Immature natural killer cell (primary cell): Measurements from ENCODE around the gene ATP11A. TPM values are rescaled to one million over a fixed set of nuclear protein-coding genes. Genes with fewer than 3 reads are reported as not detected.
"Not testable (repeated sequence)": the region's sequence is repeated elsewhere in the genome, so short reads cannot be mapped to it uniquely, and the experiment has no call there.

Experiments used
- DNase-seq, 3 donors: peaks; one replicate each; pipeline ENCODE4 v3.0.0; 2022; ENCODE audit warnings: mixed read lengths in 1 of 3
- H3K27ac Mint-ChIP-seq, 6 donors: one replicate each; pipeline ENCODE4 v1.8.0; 2020; ENCODE audit warnings: mixed read lengths in 6 of 6, mild to moderate bottlenecking in 5 of 6, inconsistent platforms in 4 of 6, moderate library complexity in 3 of 6
- H3K27me3 Mint-ChIP-seq, 3 donors: one replicate each; pipeline ENCODE4 v1.8.0; 2020 to 2021; ENCODE audit warnings: low read depth in 3 of 3, mild to moderate bottlenecking in 3 of 3, mixed read lengths in 3 of 3, moderate library complexity in 3 of 3, inconsistent platforms in 1 of 3
- H3K36me3 Mint-ChIP-seq, 3 donors: one replicate each; pipeline ENCODE4 v1.8.0; 2020; ENCODE audit warnings: mixed read lengths in 3 of 3, inconsistent platforms in 2 of 3, mild to moderate bottlenecking in 2 of 3
- H3K4me1 Mint-ChIP-seq, 2 donors: one replicate each; pipeline ENCODE4 v1.8.0; 2020; ENCODE audit warnings: inconsistent platforms in 2 of 2, mild to moderate bottlenecking in 2 of 2, mixed read lengths in 2 of 2, moderate library complexity in 1 of 2
- H3K4me3 Mint-ChIP-seq, 5 donors: one replicate each; pipeline ENCODE4 v1.8.0; 2020; ENCODE audit warnings: mild to moderate bottlenecking in 5 of 5, mixed read lengths in 5 of 5, inconsistent platforms in 3 of 5, moderate library complexity in 3 of 5
- H3K9me3 Mint-ChIP-seq, 6 donors: one replicate each; pipeline ENCODE4 v1.8.0; 2020; ENCODE audit warnings: mild to moderate bottlenecking in 6 of 6, mixed read lengths in 6 of 6, inconsistent platforms in 4 of 6, moderate library complexity in 3 of 6
- polyA plus RNA-seq, 3 donors: library from polyadenylated mRNA; unstranded; fragments of 300-500 nt; fragmentation: Illumina TruSeq; gene quantifications; one replicate each; pipeline ENCODE4 v1.2.3, GENCODE V29; 2021

ATP11A gene
- polyA plus RNA-seq, 3 donors from 2014 or later = 0.96 to 2.9 TPM; not detected in 1

GRCh38 chr13:112679381-112679780 lies 10.5 kb upstream of the ATP11A start:
- H3K4me3 Mint-ChIP-seq = no peak overlapping the region
- H3K4me1 Mint-ChIP-seq = no peaks in the 10 kb centered on the region
- H3K27me3 Mint-ChIP-seq = peaks cover 0 to 2% (median 0%) of the 10 kb centered on the region in 3 donors
- H3K27ac Mint-ChIP-seq = no peak overlapping the region
- no peaks in the 10 kb centered on the region for H3K9me3 Mint-ChIP-seq
- H3K36me3 Mint-ChIP-seq = no peaks in the 10 kb centered on the region
- no peak for DNase-seq

- H3K4me1 Mint-ChIP-seq = no peaks in the 10 kb centered on the region
- H3K9me3 Mint-ChIP-seq = no peaks in the 10 kb centered on the region
- no peak overlapping the region for H3K27ac Mint-ChIP-seq
- no peak for DNase-seq
- H3K27me3 Mint-ChIP-seq = peaks cover 0 to 2% (median 0%) of the 10 kb centered on the region in 3 donors
- H3K4me3 Mint-ChIP-seq = no peak overlapping the region
- no peaks in the 10 kb centered on the region for H3K36me3 Mint-ChIP-seq
Observed at GRCh38 chr13:112679932-112680677, 9.7 kb upstream of the ATP11A start.

GRCh38 chr13:112680741-112681360 lies 9.0 kb upstream of the ATP11A start:
- no peaks in the 10 kb centered on the region for H3K36me3 Mint-ChIP-seq
- H3K4me3 Mint-ChIP-seq = no peak overlapping the region
- no peak for DNase-seq
- peaks cover 0 to 2% (median 0%) of the 10 kb centered on the region in 3 donors for H3K27me3 Mint-ChIP-seq
- no peaks in the 10 kb centered on the region for H3K9me3 Mint-ChIP-seq
- no peaks in the 10 kb centered on the region for H3K4me1 Mint-ChIP-seq
- H3K27ac Mint-ChIP-seq = no peak overlapping the region

GRCh38 chr13:112683581-112683980 lies 6.3 kb upstream of the ATP11A start:
- no peak overlapping the region for H3K4me3 Mint-ChIP-seq
- H3K36me3 Mint-ChIP-seq = no peaks in the 10 kb centered on the region
- peaks cover 8 to 13% of the 10 kb centered on the region in 2 donors for H3K4me1 Mint-ChIP-seq
- no peak for DNase-seq
- no peaks in the 10 kb centered on the region for H3K27me3 Mint-ChIP-seq
- no peak overlapping the region for H3K27ac Mint-ChIP-seq
- no peaks in the 10 kb centered on the region for H3K9me3 Mint-ChIP-seq

GRCh38 chr13:112684071-112684845 lies 5.6 kb upstream of the ATP11A start:
- Mint-ChIP-seq H3K36me3 (no peaks in the 10 kb centered on the region), H3K4me3 (no peak overlapping the region), H3K27me3 (no peaks in the 10 kb centered on the region), H3K9me3 (no peaks in the 10 kb centered on the region), H3K4me1 (peaks cover 15 to 20% of the 10 kb centered on the region in 2 donors), H3K27ac (no peak overlapping the region)
- DNase-seq = no peak

GRCh38 chr13:112685189-112685805 lies 4.5 kb upstream of the ATP11A start:
- H3K9me3 Mint-ChIP-seq, DNase-seq, H3K4me3 Mint-ChIP-seq, H3K27me3 Mint-ChIP-seq, H3K36me3 Mint-ChIP-seq: not testable (repeated sequence)
- H3K4me1 Mint-ChIP-seq = peaks cover 16 to 21% of the 10 kb centered on the region in 2 donors
- H3K27ac Mint-ChIP-seq = peak overlapping the region in 1 of 6 donors; percentile 1

GRCh38 chr13:112685896-112686295 lies 3.9 kb upstream of the ATP11A start:
- Mint-ChIP-seq H3K27ac (no peak overlapping the region), H3K9me3 (no peaks in the 10 kb centered on the region), H3K4me3 (no peak overlapping the region), H3K4me1 (peaks cover 18 to 26% of the 10 kb centered on the region in 2 donors), H3K36me3 (no peaks in the 10 kb centered on the region), H3K27me3 (peaks cover 0 to 6% (median 0%) of the 10 kb centered on the region in 3 donors)
- no peak for DNase-seq

GRCh38 chr13:112686364-112686763 lies 3.5 kb upstream of the ATP11A start:
- Mint-ChIP-seq H3K9me3 (no peaks in the 10 kb centered on the region), H3K4me3 (no peak overlapping the region), H3K27ac (no peak overlapping the region), H3K4me1 (peaks cover 23 to 30% of the 10 kb centered on the region in 2 donors), H3K36me3 (no peaks in the 10 kb centered on the region), H3K27me3 (peaks cover under 1 to 11% (median 2%) of the 10 kb centered on the region in 3 donors)
- no peak for DNase-seq

GRCh38 chr13:112686987-112687386 lies 2.9 kb upstream of the ATP11A start:
- Mint-ChIP-seq H3K9me3 (no peaks in the 10 kb centered on the region), H3K27ac (peak overlapping the region in 1 of 6 donors; percentile 34), H3K27me3 (peaks cover 3 to 11% (median 3%) of the 10 kb centered on the region in 3 donors), H3K4me1 (peaks cover 29 to 37% of the 10 kb centered on the region in 2 donors), H3K4me3 (no peak overlapping the region), H3K36me3 (no peaks in the 10 kb centered on the region)
- DNase-seq = no peak

GRCh38 chr13:112687836-112688559 lies 1.8 kb upstream of the ATP11A start:
- DNase-seq = no peak
- H3K27ac Mint-ChIP-seq = peak overlapping the region; percentile 77 to 93 (median 89)
- no peaks in the 10 kb centered on the region for H3K36me3 Mint-ChIP-seq
- peaks cover 35 to 47% of the 10 kb centered on the region in 2 donors for H3K4me1 Mint-ChIP-seq
- no peaks in the 10 kb centered on the region for H3K9me3 Mint-ChIP-seq
- H3K4me3 Mint-ChIP-seq = peak overlapping the region; percentile 81 to 92 (median 83)
- H3K27me3 Mint-ChIP-seq = peaks cover 3 to 11% (median 3%) of the 10 kb centered on the region in 3 donors

GRCh38 chr13:112688560-112689302 lies 1.1 kb upstream of the ATP11A start:
- no peaks in the 10 kb centered on the region for H3K36me3 Mint-ChIP-seq
- H3K27ac Mint-ChIP-seq = peak overlapping the region; percentile 77 to 93 (median 89)
- peaks cover 39 to 47% of the 10 kb centered on the region in 2 donors for H3K4me1 Mint-ChIP-seq
- no peaks in the 10 kb centered on the region for H3K9me3 Mint-ChIP-seq
- H3K4me3 Mint-ChIP-seq = peak overlapping the region; percentile 81 to 92 (median 83)
- DNase-seq = peak; percentile 22 to 28 (median 27)
- peaks cover 3 to 11% (median 3%) of the 10 kb centered on the region in 3 donors for H3K27me3 Mint-ChIP-seq

GRCh38 chr13:112690283-112690929 lies 568 bp downstream of the ATP11A start:
- DNase-seq = peak in 2 of 3 donors; percentile 3 to 14
- H3K9me3 Mint-ChIP-seq = no peaks in the 10 kb centered on the region
- peak overlapping the region in 5 of 6 donors; percentile 3 to 63 (median 40) for H3K27ac Mint-ChIP-seq
- H3K27me3 Mint-ChIP-seq = peaks cover 3 to 11% (median 3%) of the 10 kb centered on the region in 3 donors
- no peaks in the 10 kb centered on the region for H3K36me3 Mint-ChIP-seq
- peak overlapping the region; percentile 84 to 90 (median 86) for H3K4me3 Mint-ChIP-seq
- peaks cover 39 to 47% of the 10 kb centered on the region in 2 donors for H3K4me1 Mint-ChIP-seq
